Kidney tubule cell (primary cell): ENCODE measurements around the gene RHBDD3.
A peak's percentile ranks its signal among the peaks of the same experiment; 100 is the strongest.

Experiments
- DNase-seq: peaks from one replicate; pipeline ENCODE4 v3.0.0-alpha.2; 2018; ENCODE audit warnings: low spot score

Gene RHBDD3

GRCh38 chr22:29269230-29269604, 1.4 kb upstream of the RHBDD3 start:
- no peak for DNase-seq

DNA sequence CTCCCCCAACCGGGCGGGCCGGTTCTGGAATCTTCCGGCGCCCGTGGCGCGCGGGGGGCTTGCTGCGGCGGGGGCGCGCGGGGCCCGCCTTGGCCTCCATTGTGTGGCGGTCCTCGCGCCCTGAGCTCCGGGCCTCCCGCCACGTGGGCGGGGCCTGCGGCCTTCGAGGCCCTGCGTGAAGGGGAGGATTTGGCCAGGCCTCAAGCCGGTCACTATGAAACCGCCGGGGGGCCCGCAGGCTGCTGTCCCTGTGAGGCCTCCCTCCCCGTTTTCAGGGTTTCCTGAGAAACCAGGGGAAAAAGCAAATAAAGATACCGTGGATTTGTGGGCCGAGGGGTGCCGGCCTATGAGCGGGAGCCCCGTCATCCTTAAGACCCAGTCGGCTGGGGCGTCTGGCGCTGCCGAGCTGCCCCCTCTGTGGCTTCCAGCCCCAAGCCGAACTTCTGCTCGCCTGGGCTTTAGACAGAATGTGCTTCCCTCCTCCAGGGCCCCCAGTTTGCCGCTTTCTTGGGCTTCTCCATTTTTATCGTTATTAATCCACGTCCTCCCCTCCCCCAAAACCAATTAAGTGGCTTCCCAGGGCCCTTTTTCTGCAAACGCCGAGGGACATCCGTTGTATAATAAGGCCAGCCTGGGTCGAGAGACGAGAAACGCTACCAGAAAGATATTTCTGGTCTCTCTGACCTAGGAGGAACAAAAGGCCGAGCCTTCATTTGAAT, 889 bp upstream of the RHBDD3 start:
- peak; percentile 55 for DNase-seq

GRCh38 chr22:29267462-29267857, 321 bp downstream of the RHBDD3 start:
- DNase-seq = no peak

DNA sequence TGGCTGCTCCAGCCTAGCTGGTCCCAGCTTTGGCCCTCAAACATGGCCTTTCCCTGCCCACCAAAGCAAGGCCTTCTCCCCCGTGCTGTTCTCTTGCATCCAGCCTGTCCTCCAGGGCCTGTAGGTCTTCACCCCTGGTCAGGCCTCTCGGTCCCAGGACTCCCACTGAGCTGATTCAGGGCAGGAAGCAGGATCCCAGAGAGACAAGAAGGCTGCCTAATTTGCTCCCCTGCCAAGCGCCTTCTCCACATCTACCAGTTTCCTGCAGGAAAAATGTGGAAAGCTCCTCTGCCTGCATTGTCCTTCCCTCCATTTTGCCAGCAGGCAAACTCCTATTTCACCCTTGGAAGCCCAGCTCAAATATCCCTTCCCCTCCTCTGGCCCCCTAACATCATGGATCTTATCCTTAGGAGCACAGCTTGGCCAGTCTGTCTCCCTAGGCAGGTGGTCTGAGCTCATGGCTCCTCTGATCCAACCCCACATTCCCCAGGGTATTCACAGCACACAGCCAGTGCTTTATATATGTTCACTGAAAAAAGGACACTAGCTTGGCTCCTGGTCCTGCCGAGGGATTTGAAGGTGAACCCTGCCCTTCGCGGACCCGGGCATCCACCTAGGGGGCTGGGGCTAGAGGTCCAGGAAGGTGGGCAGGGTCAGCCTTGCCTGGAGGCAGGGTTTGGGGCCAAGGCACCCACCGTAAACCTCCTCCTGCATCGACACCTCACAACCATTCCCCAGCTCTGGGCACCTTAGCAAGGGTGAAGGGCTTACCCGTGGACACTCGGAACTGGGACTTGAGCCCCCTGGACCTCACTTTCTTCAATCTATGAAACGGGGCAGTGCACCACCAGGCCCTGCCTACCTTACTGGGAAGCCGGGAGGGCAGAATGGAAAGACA, 968 bp downstream of the RHBDD3 start:
- DNase-seq = peak; percentile 17

GRCh38 chr22:29265929-29266328, 1.9 kb downstream of the RHBDD3 start:
- DNase-seq = no peak

DNA sequence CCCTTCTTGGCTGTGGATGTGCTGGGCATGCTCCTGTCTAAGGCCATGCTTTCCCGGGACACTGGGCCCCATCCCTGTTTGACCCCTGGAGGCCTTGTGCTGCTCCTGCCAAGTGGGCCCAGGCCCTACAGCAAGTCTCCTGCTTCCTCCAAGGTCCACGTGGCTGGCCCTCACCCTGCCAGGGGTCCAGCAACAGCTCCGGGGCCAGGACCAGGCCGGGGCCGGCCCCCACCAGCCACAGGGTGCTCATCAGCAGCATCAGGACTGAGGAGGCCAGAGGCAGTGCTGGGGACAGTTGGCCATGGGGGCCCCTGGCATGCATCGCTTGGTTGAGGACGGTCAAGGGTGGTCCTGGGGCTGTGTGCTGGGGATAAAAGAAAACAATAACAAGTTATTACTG, 2.5 kb downstream of the RHBDD3 start:
- DNase-seq = no peak

- DNase-seq = no peak
These were observed 3.9 kb downstream of the RHBDD3 start for GRCh38 chr22:29263791-29264276.

DNA sequence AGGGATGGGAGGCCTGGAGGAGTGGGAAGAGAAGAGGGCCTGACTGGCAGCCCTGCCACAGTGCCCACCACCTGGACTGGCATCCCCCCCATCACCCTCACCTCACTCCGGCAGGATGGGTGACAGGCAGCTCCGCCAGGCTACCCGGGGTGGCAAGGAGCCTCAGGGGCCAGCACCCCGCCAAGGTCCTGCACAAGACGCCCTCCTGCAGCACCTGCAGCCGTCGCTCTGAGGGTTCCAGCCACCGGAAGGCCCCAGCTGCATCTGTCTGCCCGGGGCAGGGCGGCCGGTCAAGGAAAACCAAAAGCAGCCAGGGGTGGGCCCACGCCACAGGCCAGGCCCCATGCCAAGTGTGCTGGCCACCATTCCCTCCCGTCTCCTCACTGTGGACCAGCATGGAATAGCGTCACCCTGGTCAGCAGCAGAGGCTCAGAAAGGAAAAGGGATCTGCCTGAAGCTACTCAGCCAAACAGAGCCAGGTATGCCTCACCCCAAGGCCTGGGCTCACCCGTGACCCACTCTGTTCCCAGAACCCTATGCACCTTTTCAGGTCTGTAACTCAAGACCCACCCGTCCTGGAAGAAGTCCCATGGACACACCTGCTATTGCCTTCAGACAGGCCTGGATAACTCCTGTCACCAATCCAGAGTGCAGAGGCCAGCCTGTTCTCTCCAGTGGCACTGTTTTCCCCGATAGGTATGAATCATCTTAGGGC, 7.0 kb downstream of the RHBDD3 start:
- no peak for DNase-seq

GRCh38 chr22:29260031-29260560, 7.7 kb downstream of the RHBDD3 start:
- no peak for DNase-seq

- DNase-seq = no peak
These were observed 8.4 kb downstream of the RHBDD3 start for GRCh38 chr22:29259253-29259899.

DNA sequence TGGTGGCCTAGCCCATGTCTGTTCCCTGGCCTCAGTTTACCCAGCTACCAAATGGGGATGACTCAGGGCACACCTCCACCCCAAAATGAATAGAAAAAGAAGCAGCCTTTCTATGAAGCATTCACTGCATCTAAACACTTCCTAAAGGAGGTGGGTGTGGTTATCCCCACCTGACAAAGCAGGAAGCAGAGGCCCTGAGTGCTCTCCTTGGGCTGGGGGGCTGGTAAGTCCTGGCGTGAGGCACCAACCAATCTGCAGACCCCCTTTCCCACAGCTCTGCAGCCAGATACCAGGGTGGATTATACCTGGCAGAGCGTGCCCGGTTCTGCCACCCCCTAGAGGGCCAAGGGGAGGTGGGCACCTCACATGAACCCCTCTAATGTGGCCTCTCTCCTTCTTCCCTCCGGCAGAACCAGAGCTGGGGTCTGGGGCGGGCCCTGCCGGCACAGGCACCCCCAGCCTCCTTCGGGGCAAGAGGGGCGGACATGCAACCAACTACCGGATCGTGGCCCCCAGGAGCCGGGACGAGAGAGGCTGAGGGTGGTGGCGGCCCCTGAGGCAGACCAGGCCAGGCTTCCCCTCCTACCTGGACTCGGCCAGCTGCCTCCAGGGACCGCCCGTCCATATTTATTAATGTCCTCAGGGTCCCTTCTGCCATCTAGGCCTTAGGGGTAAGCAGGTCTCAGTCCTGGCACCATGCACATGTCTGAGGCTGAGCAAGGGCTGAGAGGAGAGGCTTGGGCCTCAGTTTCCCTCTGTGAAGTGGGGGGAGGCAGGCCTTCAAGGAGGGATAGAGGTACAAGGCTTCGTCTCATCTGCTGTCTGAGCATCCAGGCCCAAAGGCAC, 9.2 kb downstream of the RHBDD3 start:
- DNase-seq = no peak

DNA sequence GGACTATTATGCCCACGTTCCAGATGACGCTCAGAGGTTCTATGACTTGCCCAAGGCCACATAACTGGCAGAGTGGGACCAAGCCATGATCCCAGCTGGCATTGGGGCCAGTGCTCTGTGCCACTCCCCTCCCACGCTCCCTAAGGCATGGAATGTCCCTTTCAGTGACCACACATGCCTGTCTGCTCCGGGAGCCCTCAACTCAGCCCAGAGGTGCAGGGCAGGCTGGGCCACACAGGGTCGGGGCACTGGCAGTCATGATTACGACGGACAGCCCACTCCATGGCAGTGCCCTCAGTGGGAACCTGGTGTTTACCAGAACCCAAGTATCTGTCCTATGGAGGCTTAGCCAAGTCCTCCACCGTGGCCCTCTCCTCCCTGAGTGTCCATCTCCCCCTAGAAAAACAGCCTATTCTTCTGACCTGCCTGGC, 10.0 kb downstream of the RHBDD3 start:
- no peak for DNase-seq

- DNase-seq = no peak
These were observed 11.0 kb downstream of the RHBDD3 start for GRCh38 chr22:29256606-29257325.

DNA sequence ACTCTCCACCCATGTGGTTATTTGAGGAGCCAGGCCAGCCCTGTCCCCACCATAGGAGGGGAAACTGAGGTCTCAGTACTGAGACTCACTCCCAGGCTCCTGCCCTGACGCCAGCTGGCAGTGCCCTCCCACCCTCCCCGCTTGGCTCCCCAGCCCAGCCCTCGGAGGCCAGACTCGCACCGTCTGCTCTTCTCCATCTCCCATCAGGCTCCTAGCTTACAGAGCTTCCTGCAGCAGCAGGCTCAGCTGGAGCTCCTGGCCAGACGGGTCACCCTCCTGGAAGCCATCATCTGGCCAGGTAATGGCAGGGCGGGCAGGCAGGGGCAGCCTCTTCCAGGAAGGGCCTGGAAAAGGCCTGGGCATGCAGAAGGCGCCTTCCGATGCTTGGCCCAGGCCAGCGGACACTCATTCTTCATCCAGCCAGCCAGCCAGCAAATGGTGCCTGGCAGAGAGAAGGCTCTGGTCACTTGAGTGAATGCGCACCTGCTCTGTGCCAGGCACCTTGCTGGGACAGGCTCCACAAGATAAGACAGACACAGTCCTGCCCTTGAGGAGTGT, 12.6 kb downstream of the RHBDD3 start:
- no peak for DNase-seq

- no peak for DNase-seq
These were observed 13.5 kb downstream of the RHBDD3 start for GRCh38 chr22:29254286-29254660.

DNA sequence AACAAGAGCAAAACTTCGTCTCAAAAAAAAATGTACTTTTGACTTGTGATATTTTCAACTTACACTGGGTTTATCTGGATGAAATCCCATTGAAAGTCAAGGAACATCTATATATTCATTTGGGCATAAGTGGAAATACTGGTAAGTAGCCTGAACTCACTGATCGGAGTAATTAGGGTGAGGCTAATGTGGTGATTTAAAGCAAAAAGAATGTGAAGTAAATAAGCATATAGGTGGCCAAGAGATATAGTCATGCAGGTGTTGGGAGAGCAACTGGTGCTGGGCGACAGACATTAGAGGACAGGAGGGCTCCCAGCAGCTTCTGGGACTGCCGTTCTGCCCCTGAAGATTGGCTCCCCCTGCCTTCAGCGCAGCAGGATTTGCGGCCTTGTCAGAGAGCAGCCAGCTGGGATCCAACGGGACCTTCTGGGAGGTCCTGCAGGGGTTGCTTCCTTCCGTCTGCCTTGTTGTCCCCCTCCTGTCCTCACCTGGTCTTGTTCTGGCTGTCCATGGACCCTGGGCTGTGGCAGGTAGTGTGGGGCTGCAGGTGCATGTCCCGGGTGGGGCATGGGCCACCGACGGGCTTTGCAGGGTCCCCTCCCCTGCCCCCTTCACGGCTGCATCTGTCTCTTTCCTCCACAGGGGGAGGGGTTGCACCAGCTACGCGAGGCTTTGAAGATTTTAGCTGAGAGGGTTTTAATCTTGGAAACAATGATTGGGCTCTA, 14.1 kb downstream of the RHBDD3 start:
- DNase-seq = no peak

- no peak for DNase-seq
These were observed 15.5 kb downstream of the RHBDD3 start for GRCh38 chr22:29251981-29252911.

DNA sequence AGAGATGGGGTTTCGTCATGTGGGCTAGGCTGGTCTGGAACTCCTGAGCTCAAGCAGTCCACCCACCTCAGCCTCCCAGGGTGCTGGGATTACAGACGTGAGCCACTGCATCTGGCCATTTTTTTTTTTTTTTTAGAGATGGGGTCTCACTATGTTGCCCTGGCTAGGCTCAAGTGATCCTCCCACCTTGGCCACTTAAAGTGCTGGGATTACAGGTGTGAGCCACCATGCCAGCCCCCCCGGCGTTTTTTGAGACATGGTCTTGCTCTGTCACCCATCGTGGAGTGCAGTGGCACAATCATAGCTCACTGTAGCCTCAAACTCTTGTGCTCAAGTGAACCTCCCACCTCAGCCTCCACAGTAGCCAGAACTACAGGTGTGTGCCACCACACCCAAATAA, 16.5 kb downstream of the RHBDD3 start:
- no peak for DNase-seq
